Measurements from ENCODE around the gene BICRAL.

- TF ChIP-seq CTCF (IDR thresholded peaks at IDR 0.05; ENCODE audit: low read depth, low read length, missing input control) (no peak), YY1 (IDR thresholded peaks at IDR 0.05) (no peak), JUND (IDR thresholded peaks at IDR 0.05) (no peak), HNF4G (IDR thresholded peaks at IDR 0.05) (no peak), MAX (IDR thresholded peaks at IDR 0.05) (no peak), GABPA (IDR thresholded peaks at IDR 0.05 in 1 of 2, conservative IDR thresholded peaks at IDR 0.05 in 1 of 2) (no peak), FOXA2 (IDR thresholded peaks at IDR 0.05) (no peak), ATF3 (IDR thresholded peaks at IDR 0.05) (no peak), TAF1 (conservative IDR thresholded peaks at IDR 0.05) (no peak), REST (IDR thresholded peaks at IDR 0.05) (no peak), SP1 (IDR thresholded peaks at IDR 0.05) (no peak), EGR1 (IDR thresholded peaks at IDR 0.05; ENCODE audit: low read depth in 2 of 2) (no peak), ZBTB33 (IDR thresholded peaks at IDR 0.05) (no peak)
These were observed 12.8 kb upstream of the BICRAL start for GRCh38 chr6:42769051-42769450.
